ES-I3 (cell line): ENCODE measurements around the gene OXLD1.
A peak's percentile ranks its signal among the peaks of the same experiment; 100 is the strongest.

Source experiments
- H3K36me3 ChIP-seq: 2 replicates; pipeline ENCODE4 v1.6.1; 2013; ENCODE audit warnings: mild to moderate bottlenecking, low read length, control low read depth, moderate library complexity; ENCODE audit not compliant: insufficient read depth
- H3K4me1 ChIP-seq: 2 replicates; pipeline ENCODE4 v1.6.1; 2013; ENCODE audit warnings: mild to moderate bottlenecking, control low read depth, low read length; ENCODE audit not compliant: insufficient read depth
- H3K9ac ChIP-seq: 2 replicates; pipeline ENCODE4 v1.6.1; 2013; ENCODE audit warnings: low read depth, mild to moderate bottlenecking, low read length, moderate library complexity
- H3K9me3 ChIP-seq: 2 replicates; pipeline ENCODE4 v1.6.1; 2013; ENCODE audit warnings: mild to moderate bottlenecking, low read length, moderate library complexity; ENCODE audit not compliant: control insufficient read depth, insufficient read depth

The OXLD1 gene

DNA sequence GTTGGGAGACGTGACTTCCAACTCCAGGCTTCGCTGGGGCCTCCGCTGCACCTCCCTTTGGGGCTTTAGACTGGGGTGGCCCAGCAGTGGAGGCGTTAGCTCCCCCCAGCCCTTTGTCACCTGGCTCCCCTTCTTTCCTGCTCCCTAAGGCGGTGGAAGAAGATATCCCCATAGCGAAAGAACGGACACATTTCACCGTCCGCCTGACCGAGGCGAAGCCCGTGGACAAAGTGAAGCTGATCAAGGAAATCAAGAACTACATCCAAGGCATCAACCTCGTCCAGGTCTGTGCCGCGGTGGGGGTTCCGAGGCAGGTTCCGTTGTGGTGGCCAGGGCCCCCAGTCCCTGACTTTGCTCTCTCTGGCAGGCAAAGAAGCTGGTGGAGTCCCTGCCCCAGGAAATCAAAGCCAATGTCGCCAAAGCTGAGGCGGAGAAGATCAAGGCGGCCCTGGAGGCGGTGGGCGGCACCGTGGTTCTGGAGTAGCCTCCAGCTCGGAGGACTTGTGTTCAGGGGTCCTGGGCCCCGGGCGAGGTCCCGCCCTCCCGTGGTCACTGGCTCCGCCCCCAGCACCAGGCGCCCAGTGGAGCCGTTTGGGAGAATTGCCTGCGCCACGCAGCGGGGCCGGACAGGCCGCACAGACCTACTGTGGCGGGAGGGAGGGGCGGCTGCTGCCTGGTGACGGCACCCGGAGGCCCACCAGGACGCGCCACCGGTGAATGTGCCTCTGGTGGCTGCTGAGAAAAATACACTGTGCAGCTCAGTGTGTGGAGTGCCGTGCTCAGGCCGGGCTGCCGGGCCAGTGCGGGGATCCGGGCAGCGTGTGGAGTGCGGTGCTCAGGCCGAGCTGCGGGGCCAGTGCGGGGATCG, 40.6 kb upstream of the OXLD1 start:
- Histone ChIP-seq H3K4me1 (peaks cover 13% of the 10 kb centered on the region; the same call in 1 of the 2 replicates), H3K9me3 (no peaks in the 10 kb centered on the region), H3K9ac (no peak overlapping the region), H3K36me3 (peaks cover 10% of the 10 kb centered on the region)

- Histone ChIP-seq H3K36me3 (peaks cover 15% of the 10 kb centered on the region), H3K9ac (no peak overlapping the region), H3K4me1 (peaks cover 13% of the 10 kb centered on the region; the same call in 1 of the 2 replicates), H3K9me3 (no peaks in the 10 kb centered on the region)
These were observed 39.8 kb upstream of the OXLD1 start for GRCh38 chr17:81706232-81706611.

DNA sequence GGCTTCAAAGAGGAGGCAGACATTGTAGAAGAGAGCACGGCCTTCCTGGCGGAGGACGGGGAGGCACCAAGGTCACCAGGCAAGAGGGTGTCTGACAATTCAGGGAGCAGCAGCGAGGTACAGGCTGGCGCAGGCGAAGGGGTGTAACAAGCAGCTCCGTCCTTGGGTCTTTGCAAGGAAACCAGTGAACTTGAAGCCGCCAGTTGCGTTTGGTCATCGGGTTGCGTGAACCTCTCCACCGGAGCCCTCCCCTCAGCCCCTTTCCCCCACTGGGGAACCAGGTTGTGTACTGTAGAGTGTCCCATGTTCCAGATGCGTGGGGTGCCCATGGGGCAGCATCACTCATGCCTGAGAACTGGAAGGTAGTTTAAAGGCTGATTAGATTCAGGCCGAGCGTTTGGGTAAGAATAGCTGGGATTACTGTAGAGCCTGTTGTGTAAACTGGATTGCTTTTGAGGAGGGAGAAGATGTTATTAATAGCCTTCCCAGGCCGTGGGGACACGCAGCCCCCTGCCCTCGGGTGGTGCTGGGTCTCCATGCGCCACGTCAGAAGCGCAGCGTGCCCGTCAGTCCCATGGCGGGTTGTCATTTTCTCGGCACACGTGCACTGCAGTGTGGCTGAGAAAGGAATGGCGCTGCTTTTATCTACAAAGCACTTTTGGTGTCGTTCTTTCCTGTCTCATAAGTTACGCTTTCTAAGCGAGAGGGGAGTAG, 39.3 kb upstream of the OXLD1 start:
- H3K9me3 ChIP-seq = no peaks in the 10 kb centered on the region
- peaks cover 13% of the 10 kb centered on the region; the same call in 1 of the 2 replicates for H3K4me1 ChIP-seq
- H3K36me3 ChIP-seq = peaks cover 20% of the 10 kb centered on the region
- no peak overlapping the region for H3K9ac ChIP-seq

- Histone ChIP-seq H3K9ac (peak overlapping the region; percentile 90), H3K4me1 (peaks cover 7% of the 10 kb centered on the region; the same call in 1 of the 2 replicates), H3K9me3 (no peaks in the 10 kb centered on the region), H3K36me3 (peaks cover 21% of the 10 kb centered on the region)
These were observed 37.6 kb upstream of the OXLD1 start for GRCh38 chr17:81703747-81704654.

GRCh38 chr17:81702934-81703746, 36.7 kb upstream of the OXLD1 start, which contains the start of gene MRPL12:
Gene MRPL12 (plus strand): TSS chr17:81703367. CDS start chr17:81703502, 135 bp downstream.
- H3K4me1 ChIP-seq = peaks cover 7% of the 10 kb centered on the region; the same call in 1 of the 2 replicates
- H3K9me3 ChIP-seq = no peaks in the 10 kb centered on the region
- H3K9ac ChIP-seq = peak within 1 kb of the TSS; percentile 90
- H3K36me3 ChIP-seq = peaks cover 26% of the 10 kb centered on the region

DNA sequence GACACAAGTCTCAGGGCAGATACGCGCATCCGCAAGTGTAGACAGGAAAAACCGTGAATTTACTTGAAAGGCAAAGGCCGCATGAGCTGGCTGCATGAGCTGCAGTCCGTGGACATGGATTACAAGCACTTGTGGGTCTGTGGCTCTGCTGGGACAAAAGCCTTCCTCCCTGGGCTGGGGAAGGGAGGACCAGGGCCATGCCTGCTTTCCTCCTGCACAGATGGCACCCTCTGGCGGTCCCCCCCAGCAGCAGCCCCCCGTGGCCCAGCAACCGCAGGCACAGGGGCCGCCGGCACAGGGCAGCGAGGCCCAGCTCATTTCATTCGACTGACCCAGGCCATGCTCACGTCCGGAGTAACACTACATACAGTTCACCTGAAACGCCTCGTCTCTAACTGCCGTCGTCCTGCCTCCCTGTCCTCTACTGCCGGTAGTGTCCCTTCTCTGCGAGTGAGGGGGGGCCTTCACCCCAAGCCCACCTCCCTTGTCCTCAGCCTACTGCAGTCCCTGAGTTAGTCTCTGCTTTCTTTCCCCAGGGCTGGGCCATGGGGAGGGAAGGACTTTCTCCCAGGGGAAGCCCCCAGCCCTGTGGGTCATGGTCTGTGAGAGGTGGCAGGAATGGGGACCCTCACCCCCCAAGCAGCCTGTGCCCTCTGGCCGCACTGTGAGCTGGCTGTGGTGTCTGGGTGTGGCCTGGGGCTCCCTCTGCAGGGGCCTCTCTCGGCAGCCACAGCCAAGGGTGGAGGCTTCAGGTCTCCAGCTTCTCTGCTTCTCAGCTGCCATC, 35.1 kb upstream of the OXLD1 start:
- Histone ChIP-seq H3K36me3 (peaks cover 28% of the 10 kb centered on the region), H3K4me1 (peaks cover 7% of the 10 kb centered on the region; the same call in 1 of the 2 replicates), H3K9me3 (no peaks in the 10 kb centered on the region), H3K9ac (peak overlapping the region; percentile 90; the same call in 1 of the 2 replicates)

DNA sequence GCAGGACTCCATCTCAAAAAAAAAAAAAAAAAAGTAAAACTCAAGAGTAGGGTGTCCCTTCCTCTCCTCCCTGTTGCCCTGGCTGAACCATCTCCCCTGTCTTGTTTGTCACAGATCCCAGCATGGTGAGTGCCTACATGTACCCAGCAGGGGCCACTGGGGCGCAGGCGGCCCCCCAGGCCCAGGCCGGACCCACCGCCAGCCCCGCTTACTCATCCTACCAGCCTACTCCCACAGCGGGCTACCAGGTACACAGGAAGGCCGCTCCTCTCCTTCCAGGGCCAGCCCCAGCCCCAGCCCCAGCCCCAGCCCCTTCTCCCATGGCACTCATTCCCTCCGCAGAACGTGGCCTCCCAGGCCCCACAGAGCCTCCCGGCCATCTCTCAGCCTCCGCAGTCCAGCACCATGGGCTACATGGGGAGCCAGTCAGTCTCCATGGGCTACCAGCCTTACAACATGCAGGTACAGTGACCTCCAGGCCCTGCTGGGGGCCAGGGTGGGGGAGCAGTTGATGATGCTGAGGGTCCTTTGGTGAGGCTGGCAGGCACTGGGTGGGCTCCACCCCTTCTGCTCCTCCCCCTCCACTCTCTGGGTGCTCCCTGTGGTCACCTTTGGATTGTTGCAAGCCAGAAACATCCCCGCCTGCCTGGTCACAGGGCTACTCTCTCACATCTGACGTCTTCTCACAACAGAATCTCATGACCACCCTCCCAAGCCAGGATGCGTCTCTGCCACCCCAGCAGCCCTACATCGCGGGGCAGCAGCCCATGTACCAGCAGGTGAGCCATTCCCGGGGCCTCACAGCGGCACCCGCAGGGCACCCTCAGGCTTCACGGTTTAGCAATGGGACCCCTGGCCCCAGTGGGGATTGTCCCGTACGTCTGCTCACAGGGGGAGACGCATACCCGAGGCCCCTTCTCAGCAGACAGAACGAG, 34.2 kb upstream of the OXLD1 start:
- H3K9ac ChIP-seq = no peak overlapping the region
- H3K36me3 ChIP-seq = peaks cover 28% of the 10 kb centered on the region
- H3K4me1 ChIP-seq = peaks cover 7% of the 10 kb centered on the region; the same call in 1 of the 2 replicates
- no peaks in the 10 kb centered on the region for H3K9me3 ChIP-seq

GRCh38 chr17:81697261-81698044, 31.0 kb upstream of the OXLD1 start:
- no peaks in the 10 kb centered on the region for H3K9me3 ChIP-seq
- H3K4me1 ChIP-seq = no peaks in the 10 kb centered on the region
- H3K36me3 ChIP-seq = peaks cover 22% of the 10 kb centered on the region
- H3K9ac ChIP-seq = no peak overlapping the region

DNA sequence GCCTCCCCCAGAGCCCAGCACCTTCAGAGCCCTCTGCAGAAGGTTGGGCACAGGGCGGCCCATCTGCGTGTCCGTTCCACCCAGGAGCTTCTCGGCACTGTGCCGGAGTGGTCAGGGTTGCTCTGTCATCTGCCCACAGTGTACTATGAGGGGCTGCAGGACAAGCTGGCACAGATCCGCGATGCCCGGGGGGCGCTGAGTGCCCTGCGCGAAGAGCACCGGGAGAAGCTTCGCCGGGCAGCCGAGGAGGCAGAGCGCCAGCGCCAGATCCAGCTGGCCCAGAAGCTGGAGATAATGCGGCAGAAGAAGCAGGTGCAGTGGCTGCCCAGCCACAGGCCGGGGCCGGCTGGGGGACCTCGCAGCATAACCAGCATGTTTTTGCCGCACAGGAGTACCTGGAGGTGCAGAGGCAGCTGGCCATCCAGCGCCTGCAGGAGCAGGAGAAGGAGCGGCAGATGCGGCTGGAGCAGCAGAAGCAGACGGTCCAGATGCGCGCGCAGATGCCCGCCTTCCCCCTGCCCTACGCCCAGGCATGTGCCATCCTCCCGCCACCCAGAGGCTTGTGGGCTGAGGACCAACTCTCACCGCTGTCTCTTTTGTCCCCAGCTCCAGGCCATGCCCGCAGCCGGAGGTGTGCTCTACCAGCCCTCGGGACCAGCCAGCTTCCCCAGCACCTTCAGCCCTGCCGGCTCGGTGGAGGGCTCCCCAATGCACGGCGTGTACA, 30.0 kb upstream of the OXLD1 start:
- Histone ChIP-seq H3K4me1 (no peaks in the 10 kb centered on the region), H3K36me3 (peaks cover 20% of the 10 kb centered on the region), H3K9ac (no peak overlapping the region), H3K9me3 (no peaks in the 10 kb centered on the region)

- H3K9me3 ChIP-seq = no peaks in the 10 kb centered on the region
- peaks cover 18% of the 10 kb centered on the region for H3K36me3 ChIP-seq
- no peak overlapping the region for H3K9ac ChIP-seq
- no peaks in the 10 kb centered on the region for H3K4me1 ChIP-seq
These were observed 29.4 kb upstream of the OXLD1 start for GRCh38 chr17:81695801-81696200.

DNA sequence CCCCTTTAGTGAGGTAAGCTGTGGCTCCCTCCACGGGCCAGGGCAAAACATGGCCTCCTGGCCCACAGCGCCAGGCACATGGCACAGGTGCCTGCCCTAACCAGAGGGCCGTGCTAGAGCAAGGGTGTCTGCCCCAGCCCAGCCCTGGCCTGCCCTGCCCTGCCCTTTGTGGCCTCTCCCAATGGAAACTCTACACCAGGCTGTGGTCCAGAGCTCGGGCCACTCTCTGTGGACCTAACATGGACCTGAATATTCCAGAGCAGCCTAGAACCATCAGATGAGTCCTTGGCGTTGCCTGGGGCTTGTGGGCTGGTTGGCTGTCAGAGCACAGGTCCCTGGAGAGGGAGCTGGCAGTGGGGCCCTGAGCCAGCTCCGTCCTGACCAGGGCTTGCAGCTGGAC, 28.8 kb upstream of the OXLD1 start:
- Histone ChIP-seq H3K4me1 (no peaks in the 10 kb centered on the region), H3K9ac (no peak overlapping the region), H3K36me3 (peaks cover 18% of the 10 kb centered on the region), H3K9me3 (no peaks in the 10 kb centered on the region)
